Measurements from ENCODE around the gene MEIKIN.

DNA sequence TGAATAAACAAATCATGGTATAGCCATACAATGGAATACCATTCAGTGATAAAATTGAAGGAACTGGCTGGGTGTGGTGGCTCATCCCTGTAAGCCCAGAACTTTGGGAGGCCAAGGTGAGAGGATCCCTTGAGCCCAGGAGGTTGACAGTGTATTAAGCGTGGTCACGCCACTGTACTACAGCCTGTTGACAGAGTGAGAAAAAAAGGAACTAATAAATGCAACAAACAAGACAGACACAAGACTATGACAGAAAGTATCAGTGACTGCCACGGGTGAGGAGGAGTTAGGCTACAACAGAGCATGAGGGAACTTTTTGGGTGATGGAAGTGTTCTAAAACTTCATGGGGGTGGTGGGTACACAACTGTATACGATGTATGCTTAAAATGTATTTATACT is 150.9 kb downstream of the MEIKIN start:
- TF ChIP-seq, protein P1, sequence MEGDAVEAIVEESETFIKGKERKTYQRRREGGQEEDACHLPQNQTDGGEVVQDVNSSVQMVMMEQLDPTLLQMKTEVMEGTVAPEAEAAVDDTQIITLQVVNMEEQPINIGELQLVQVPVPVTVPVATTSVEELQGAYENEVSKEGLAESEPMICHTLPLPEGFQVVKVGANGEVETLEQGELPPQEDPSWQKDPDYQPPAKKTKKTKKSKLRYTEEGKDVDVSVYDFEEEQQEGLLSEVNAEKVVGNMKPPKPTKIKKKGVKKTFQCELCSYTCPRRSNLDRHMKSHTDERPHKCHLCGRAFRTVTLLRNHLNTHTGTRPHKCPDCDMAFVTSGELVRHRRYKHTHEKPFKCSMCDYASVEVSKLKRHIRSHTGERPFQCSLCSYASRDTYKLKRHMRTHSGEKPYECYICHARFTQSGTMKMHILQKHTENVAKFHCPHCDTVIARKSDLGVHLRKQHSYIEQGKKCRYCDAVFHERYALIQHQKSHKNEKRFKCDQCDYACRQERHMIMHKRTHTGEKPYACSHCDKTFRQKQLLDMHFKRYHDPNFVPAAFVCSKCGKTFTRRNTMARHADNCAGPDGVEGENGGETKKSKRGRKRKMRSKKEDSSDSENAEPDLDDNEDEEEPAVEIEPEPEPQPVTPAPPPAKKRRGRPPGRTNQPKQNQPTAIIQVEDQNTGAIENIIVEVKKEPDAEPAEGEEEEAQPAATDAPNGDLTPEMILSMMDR (IDR thresholded peaks at IDR 0.05): no peak
- TF ChIP-seq POLR2A (IDR thresholded peaks at IDR 0.05; ENCODE audit: low read depth): no peak
- no peak for TF ChIP-seq POLR2AphosphoS5 (IDR thresholded peaks at IDR 0.05)
- no peak for TF ChIP-seq EP300 (IDR thresholded peaks at IDR 0.05)

All from esophagus muscularis mucosa (tissue), 4 donors.